ENCODE measurements around the gene RND2. TPM values are rescaled to one million over a fixed set of nuclear protein-coding genes. Genes with fewer than 3 reads are reported as not detected.
A peak's percentile ranks its signal among the peaks of the same experiment; 100 is the strongest.

The RND2 gene
- total and polyA plus RNA-seq, 2 of the 4 experiments (the other 2 are of a cell fraction) = 1.1 to 1.9 TPM

- BruUV-seq (replicated peaks) = TSS peak; percentile 74
- no peak within 1 kb of the TSS; the same call in 2 of the 3 replicates for H2BK15ac ChIP-seq (ENCODE audit: low read depth, low read length)
- no peaks in the 10 kb centered on the region for H3K9me3 ChIP-seq (ENCODE audit: control insufficient read depth, insufficient read depth, low read length)
- peak within 1 kb of the TSS; percentile 73 for H4K91ac ChIP-seq (ENCODE audit: insufficient read depth, low read depth, low read length)
- in situ Hi-C loops (cut with MboI; ENCODE audit: low sequenced_read_pairs) (loop anchor here (25.0 kb wide), 1 partner anchor 364 kb away; no protein-coding TSS in a partner anchor), dilution Hi-C loops (cut with HindIII; ENCODE audit: low sequenced_read_pairs, unreplicated experiment) (no loop called here), intact Hi-C loops (cut with micrococcal nuclease) (loop anchor here (1.0 to 10.0 kb wide), 2 partner anchors 155 to 317 kb away; no protein-coding TSS in a partner anchor)
- H3K56ac ChIP-seq (ENCODE audit: extremely low read depth, insufficient read depth, low read length) = peak within 1 kb of the TSS; percentile 88
- peak within 1 kb of the TSS; percentile 87 for H2AFZ ChIP-seq (replicated peaks; ENCODE audit: low read length, poor library complexity)
- ChIA-PET CTCF (interaction anchor here (0.6 to 1.9 kb wide), 9 partner anchors 11 to 320 kb away, joined by 3 to 9 read pairs (median 3); partner anchors contain the start of gene PTGES3L), POLR2A (ENCODE audit: unreplicated experiment) (interaction anchor here (0.6 to 1.6 kb wide), 9 partner anchors 8 to 362 kb away, joined by 3 to 6 read pairs (median 5); partner anchors contain the start of genes IFI35, PTGES3L and RUNDC1)
- peaks cover 6% of the 10 kb centered on the region for H3K4me1 ChIP-seq (ENCODE audit: control insufficient read depth, insufficient read depth, low read length)
- H4K8ac ChIP-seq (ENCODE audit: low read depth in 2 of 2, low read length in 2 of 2) = peak within 1 kb of the TSS; percentile 68 to 91
- peak within 1 kb of the TSS; percentile 77 for H4K5ac ChIP-seq (ENCODE audit: low read depth, low read length)
- peak within 1 kb of the TSS; percentile 93 for H3K14ac ChIP-seq (replicated peaks; ENCODE audit: low read depth, low read length)
- peak within 1 kb of the TSS; percentile 86 for H3K27ac ChIP-seq (ENCODE audit: insufficient read depth, low read length)
- H2AK5ac ChIP-seq (ENCODE audit: low read depth, low read length) = peak within 1 kb of the TSS; percentile 96
- H3K4me3 ChIP-seq (ENCODE audit: insufficient read depth, low read depth, low read length) = peak within 1 kb of the TSS; percentile 64
- H2BK5ac ChIP-seq (ENCODE audit: low read depth, low read length, poor library complexity, severe bottlenecking) = peak within 1 kb of the TSS; percentile 92
- peak within 1 kb of the TSS; percentile 94 for H3K4ac ChIP-seq (ENCODE audit: low read depth, low read length)
- peaks cover 24% of the 10 kb centered on the region for H3K36me3 ChIP-seq (ENCODE audit: control insufficient read depth, insufficient read depth, low read length)
- H2BK120ac ChIP-seq (ENCODE audit: low read depth, low read length) = peak within 1 kb of the TSS; percentile 48; the same call in 1 of the 2 replicates
- H3K4me2 ChIP-seq (ENCODE audit: low read depth, low read length) = peak within 1 kb of the TSS; percentile 98
- peaks cover 12 to 45% of the 10 kb centered on the region in 2 experiments; a peak in 3 of 4 replicates for H3K79me1 ChIP-seq (ENCODE audit: low read depth in 1 of 2, low read length in 2 of 2)
- H2BK20ac ChIP-seq (ENCODE audit: low read depth, low read length) = no peak within 1 kb of the TSS
- ATAC-seq (ENCODE audit: low read depth) = peak; percentile 95
- H4K20me1 ChIP-seq (ENCODE audit: insufficient read depth, low read length) = peaks cover 30% of the 10 kb centered on the region; the same call in 1 of the 2 replicates
- H3K27me3 ChIP-seq (ENCODE audit: control insufficient read depth, insufficient read depth, low read length) = no peaks in the 10 kb centered on the region
- DNase-seq = peak; percentile 100
- H2AK9ac ChIP-seq (replicated peaks; ENCODE audit: low read depth, low read length, poor library complexity) = peak within 1 kb of the TSS; percentile 79
- WGBS, 2 experiments (ENCODE audit: extremely low coverage in 2 of 2, insufficient read length in 1 of 2) = 0% methylated on average over 22 of the region's 49 CpGs; no CpG with 5 or more reads in 1 of the 2 experiments
- peak within 1 kb of the TSS; percentile 83 for H3K23ac ChIP-seq (ENCODE audit: low read depth, low read length)
- H3K9ac ChIP-seq (ENCODE audit: low read depth, low read length) = peak within 1 kb of the TSS; percentile 91
- H3K9me1 ChIP-seq (ENCODE audit: insufficient read depth, low read length) = 0 out of 2 replicates have a peak, but pooled peaks cover 3% of the 10 kb centered on the region
- peak within 1 kb of the TSS; percentile 5 for H3K18ac ChIP-seq (ENCODE audit: low read depth, low read length)
- TF ChIP-seq USF2 (IDR thresholded peaks at IDR 0.05; ENCODE audit: low read depth, low read length) = peak; percentile 76
- TF ChIP-seq, protein P1, sequence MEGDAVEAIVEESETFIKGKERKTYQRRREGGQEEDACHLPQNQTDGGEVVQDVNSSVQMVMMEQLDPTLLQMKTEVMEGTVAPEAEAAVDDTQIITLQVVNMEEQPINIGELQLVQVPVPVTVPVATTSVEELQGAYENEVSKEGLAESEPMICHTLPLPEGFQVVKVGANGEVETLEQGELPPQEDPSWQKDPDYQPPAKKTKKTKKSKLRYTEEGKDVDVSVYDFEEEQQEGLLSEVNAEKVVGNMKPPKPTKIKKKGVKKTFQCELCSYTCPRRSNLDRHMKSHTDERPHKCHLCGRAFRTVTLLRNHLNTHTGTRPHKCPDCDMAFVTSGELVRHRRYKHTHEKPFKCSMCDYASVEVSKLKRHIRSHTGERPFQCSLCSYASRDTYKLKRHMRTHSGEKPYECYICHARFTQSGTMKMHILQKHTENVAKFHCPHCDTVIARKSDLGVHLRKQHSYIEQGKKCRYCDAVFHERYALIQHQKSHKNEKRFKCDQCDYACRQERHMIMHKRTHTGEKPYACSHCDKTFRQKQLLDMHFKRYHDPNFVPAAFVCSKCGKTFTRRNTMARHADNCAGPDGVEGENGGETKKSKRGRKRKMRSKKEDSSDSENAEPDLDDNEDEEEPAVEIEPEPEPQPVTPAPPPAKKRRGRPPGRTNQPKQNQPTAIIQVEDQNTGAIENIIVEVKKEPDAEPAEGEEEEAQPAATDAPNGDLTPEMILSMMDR (conservative IDR thresholded peaks at IDR 0.05; ENCODE audit: low read depth, low read length) = peak; percentile 88
- TF ChIP-seq BHLHE40 (IDR thresholded peaks at IDR 0.05; ENCODE audit: low read depth, low read length) = peak; percentile 97
- TF ChIP-seq SMC3 (IDR thresholded peaks at IDR 0.05; ENCODE audit: low read depth, low read length) = peak; percentile 72
- TF ChIP-seq ELK1 (IDR thresholded peaks at IDR 0.05; ENCODE audit: borderline replicate concordance, low read depth, low read length) = peak; percentile 70; the same call in 1 of the 2 replicates
- no peak for TF ChIP-seq CEBPB (IDR thresholded peaks at IDR 0.05; ENCODE audit: low read depth, low read length)
- peak; percentile 72 for TF ChIP-seq FOS (IDR thresholded peaks at IDR 0.05; ENCODE audit: low read depth, low read length)
- TF ChIP-seq MAFK (IDR thresholded peaks at IDR 0.05; ENCODE audit: low read depth, low read length) = peak; percentile 43; the same call in 1 of the 2 replicates
- peak; percentile 67 for TF ChIP-seq RAD21 (IDR thresholded peaks at IDR 0.05; ENCODE audit: low read length)
- TF ChIP-seq POLR2A (IDR thresholded peaks at IDR 0.05; ENCODE audit: low read depth, low read length) = peak; percentile 97
- TF ChIP-seq RFX5 (IDR thresholded peaks at IDR 0.05; ENCODE audit: low read depth, low read length) = no peak
- peak; percentile 26; the same call in 1 of the 2 replicates for TF ChIP-seq NFE2L2 (IDR thresholded peaks at IDR 0.05; ENCODE audit: low read depth, low read length)
These were observed 26.8 kb upstream of the RND2 start, which contains the start of gene RPL27 for GRCh38 chr17:42997984-42998938. Gene RPL27 (plus strand): TSS chr17:42998419. CDS start chr17:42998751, 332 bp downstream.

Data from IMR-90 (cell line).